RWPE2 (cell line): Measurements from ENCODE around the gene PRRT3.
"Not testable (repeated sequence)": the region's sequence is repeated elsewhere in the genome, so short reads cannot be mapped to it uniquely, and the experiment has no call there.

Source experiments
- ATAC-seq: fragments of 200-7000 bp; cut with Tn5 transposase; 3 replicates; pipeline ENCODE4 v1.9.1; 2021; ENCODE audit warnings: low read depth
- DNase-seq: peaks from one replicate; pipeline ENCODE4 v3.0.0-alpha.2; 2020; ENCODE audit warnings: low spot score
- H3K27ac ChIP-seq: fragments of 450-650 bp; 2 replicates; pipeline ENCODE4 v1.5.1; 2017; ENCODE audit warnings: mild to moderate bottlenecking; ENCODE audit not compliant: poor library complexity, severe bottlenecking
- H3K27me3 ChIP-seq: fragments of 250-450 bp; sonication (Bioruptor Pico); 2 replicates; pipeline ENCODE4 v1.5.1; 2021; ENCODE audit warnings: mild to moderate bottlenecking, moderate library complexity; ENCODE audit not compliant: insufficient read depth, poor library complexity, severe bottlenecking
- H3K36me3 ChIP-seq: fragments of 250-450 bp; sonication (Bioruptor Pico); 2 replicates; pipeline ENCODE4 v1.5.1; 2020; ENCODE audit warnings: low read depth, mild to moderate bottlenecking, moderate library complexity
- H3K4me1 ChIP-seq: fragments of 250-450 bp; sonication (Bioruptor Pico); 2 replicates; pipeline ENCODE4 v1.5.1; 2021; ENCODE audit warnings: mild to moderate bottlenecking, moderate library complexity; ENCODE audit not compliant: insufficient read depth, poor library complexity, severe bottlenecking
- H3K4me3 ChIP-seq: fragments of 250-450 bp; sonication (Bioruptor Pico); 2 replicates; pipeline ENCODE4 v1.5.1; 2021; ENCODE audit warnings: mild to moderate bottlenecking, moderate library complexity; ENCODE audit not compliant: severe bottlenecking
- H3K9me3 ChIP-seq: fragments of 250-450 bp; sonication (Bioruptor Pico); 2 replicates; pipeline ENCODE4 v1.5.1; 2021; ENCODE audit warnings: mild to moderate bottlenecking, moderate library complexity; ENCODE audit not compliant: severe bottlenecking
- CTCF ChIP-seq: fragments of 450-650 bp; IDR thresholded peaks from one replicate; pipeline ENCODE4 v1.5.1; 2017; ENCODE audit warnings: mild to moderate bottlenecking, moderate library complexity; ENCODE audit not compliant: poor library complexity, severe bottlenecking

The PRRT3 gene

GRCh38 chr3:9944271-9944670 is 7.9 kb downstream of the PRRT3 start:
- Histone ChIP-seq H3K27ac (no peak overlapping the region), H3K36me3 (peaks cover 10% of the 10 kb centered on the region; the same call in 1 of the 2 replicates)
- ATAC-seq, result no peak

GRCh38 chr3:9942934-9943690 is 9.1 kb downstream of the PRRT3 start:
- Histone ChIP-seq H3K9me3 (no peaks in the 10 kb centered on the region), H3K4me1 (no peaks in the 10 kb centered on the region), H3K4me3 (no peak overlapping the region), H3K27me3 (no peaks in the 10 kb centered on the region), H3K36me3 (peaks cover 6% of the 10 kb centered on the region; the same call in 1 of the 2 replicates), H3K27ac (no peak overlapping the region)
- TF ChIP-seq CTCF, result no peak
- peak; percentile 33 for DNase-seq
- no peak for ATAC-seq

More at GRCh38 chr3:9944271-9944670, 7.9 kb downstream of the PRRT3 start:
- no peak overlapping the region for H3K4me3 ChIP-seq
- H3K4me1 ChIP-seq, result no peaks in the 10 kb centered on the region
- peak; percentile 53 for DNase-seq
- H3K27me3 ChIP-seq, result no peaks in the 10 kb centered on the region
- TF ChIP-seq CTCF, result no peak
- H3K9me3 ChIP-seq, result no peaks in the 10 kb centered on the region

- Histone ChIP-seq H3K27me3 (no peaks in the 10 kb centered on the region), H3K27ac (no peak overlapping the region), H3K4me1 (no peaks in the 10 kb centered on the region), H3K9me3 (no peaks in the 10 kb centered on the region), H3K4me3 (no peak overlapping the region), H3K36me3 (peaks cover 14% of the 10 kb centered on the region)
- DNase-seq (peak; percentile 18), ATAC-seq (no peak)
- TF ChIP-seq CTCF, result no peak
Measured at GRCh38 chr3:9942164-9942563, 10.0 kb downstream of the PRRT3 start.

- ATAC-seq (no peak), DNase-seq (no peak)
- Histone ChIP-seq H3K9me3 (no peaks in the 10 kb centered on the region), H3K27me3 (no peaks in the 10 kb centered on the region), H3K27ac (no peak overlapping the region), H3K4me3 (no peak overlapping the region), H3K36me3 (peaks cover 28% of the 10 kb centered on the region), H3K4me1 (peaks cover 5% of the 10 kb centered on the region)
- TF ChIP-seq CTCF, result no peak
Measured at GRCh38 chr3:9940746-9941145, 11.5 kb downstream of the PRRT3 start.

- H3K9me3 ChIP-seq, H3K27me3 ChIP-seq, H3K27ac ChIP-seq, ATAC-seq, H3K4me3 ChIP-seq, DNase-seq, H3K4me1 ChIP-seq: not testable (repeated sequence)
- peaks cover 34% of the 10 kb centered on the region for H3K36me3 ChIP-seq
Measured at GRCh38 chr3:9939906-9940305, 12.3 kb downstream of the PRRT3 start.
